ENCODE results near the gene SOHLH1. TPM values are rescaled to one million over a fixed set of nuclear protein-coding genes. Genes with fewer than 3 reads are reported as not detected.
"Not testable (repeated sequence)": the region's sequence is repeated elsewhere in the genome, so short reads cannot be mapped to it uniquely, and the experiment has no call there.

The SOHLH1 gene
- total RNA-seq, 1 donor from 2014 or later = not detected

DNA sequence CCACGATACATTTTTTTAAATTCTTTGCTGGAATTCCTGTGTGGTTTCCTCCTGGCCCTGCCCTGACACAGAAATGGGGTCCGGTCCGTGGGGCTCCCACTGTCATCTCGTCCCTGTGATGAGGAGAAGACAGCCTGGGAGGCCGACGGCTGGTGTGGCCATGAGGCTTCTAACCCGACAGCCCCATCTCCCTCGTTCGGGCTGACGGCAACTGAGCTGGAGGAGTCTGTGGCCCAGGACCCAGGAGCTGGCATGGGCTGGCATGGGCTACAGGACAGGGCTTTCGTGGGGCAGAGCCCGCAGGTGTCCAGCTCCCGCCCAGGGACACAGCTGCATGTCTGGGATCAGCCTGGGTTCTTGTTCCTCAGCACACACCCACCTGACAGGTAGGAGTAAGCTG, 22.4 kb downstream of the SOHLH1 start:
- no peak overlapping the region for H3K4me3 ChIP-seq
- H3K9me3 ChIP-seq = no peaks in the 10 kb centered on the region
- no peaks in the 10 kb centered on the region for H3K36me3 ChIP-seq
- DNase-seq (ENCODE audit: low spot score in 2 of 2) = no peak
- TF ChIP-seq, protein P1, sequence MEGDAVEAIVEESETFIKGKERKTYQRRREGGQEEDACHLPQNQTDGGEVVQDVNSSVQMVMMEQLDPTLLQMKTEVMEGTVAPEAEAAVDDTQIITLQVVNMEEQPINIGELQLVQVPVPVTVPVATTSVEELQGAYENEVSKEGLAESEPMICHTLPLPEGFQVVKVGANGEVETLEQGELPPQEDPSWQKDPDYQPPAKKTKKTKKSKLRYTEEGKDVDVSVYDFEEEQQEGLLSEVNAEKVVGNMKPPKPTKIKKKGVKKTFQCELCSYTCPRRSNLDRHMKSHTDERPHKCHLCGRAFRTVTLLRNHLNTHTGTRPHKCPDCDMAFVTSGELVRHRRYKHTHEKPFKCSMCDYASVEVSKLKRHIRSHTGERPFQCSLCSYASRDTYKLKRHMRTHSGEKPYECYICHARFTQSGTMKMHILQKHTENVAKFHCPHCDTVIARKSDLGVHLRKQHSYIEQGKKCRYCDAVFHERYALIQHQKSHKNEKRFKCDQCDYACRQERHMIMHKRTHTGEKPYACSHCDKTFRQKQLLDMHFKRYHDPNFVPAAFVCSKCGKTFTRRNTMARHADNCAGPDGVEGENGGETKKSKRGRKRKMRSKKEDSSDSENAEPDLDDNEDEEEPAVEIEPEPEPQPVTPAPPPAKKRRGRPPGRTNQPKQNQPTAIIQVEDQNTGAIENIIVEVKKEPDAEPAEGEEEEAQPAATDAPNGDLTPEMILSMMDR (IDR thresholded peaks at IDR 0.05) = no peak
- intact Hi-C loops (cut with DNase I) = no loop called here
- H3K27ac ChIP-seq = no peak overlapping the region
- no peaks in the 10 kb centered on the region for H3K27me3 ChIP-seq
- no peaks in the 10 kb centered on the region for H3K4me1 ChIP-seq

DNA sequence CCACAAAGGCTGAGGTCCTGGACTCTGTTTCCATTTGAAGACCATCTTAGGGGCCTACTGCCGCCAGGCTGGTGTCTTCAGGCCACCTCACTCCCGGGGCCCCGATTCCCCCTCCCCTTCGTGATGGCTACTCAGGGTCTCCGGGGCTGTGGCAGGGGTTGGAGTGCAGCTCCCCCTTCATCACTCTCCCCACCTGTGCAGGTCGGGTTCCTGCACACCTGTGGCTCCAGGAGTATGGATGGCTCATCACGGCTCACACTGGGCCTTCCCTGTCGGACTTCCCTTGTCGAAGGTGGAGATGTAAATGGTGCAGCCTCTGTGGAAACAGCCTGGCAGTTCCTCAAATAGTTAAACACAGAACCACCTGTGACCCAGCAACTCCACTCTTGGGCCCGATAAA, 24.3 kb downstream of the SOHLH1 start:
- DNase-seq (ENCODE audit: low spot score in 2 of 2) = no peak
- Histone ChIP-seq H3K9me3 (no peaks in the 10 kb centered on the region), H3K4me1 (no peaks in the 10 kb centered on the region), H3K36me3 (no peaks in the 10 kb centered on the region), H3K4me3 (no peak overlapping the region), H3K27me3 (no peaks in the 10 kb centered on the region), H3K27ac (no peak overlapping the region)
- TF ChIP-seq, protein P1 (IDR thresholded peaks at IDR 0.05) = no peak
- intact Hi-C loops (cut with DNase I) = no loop called here

DNA sequence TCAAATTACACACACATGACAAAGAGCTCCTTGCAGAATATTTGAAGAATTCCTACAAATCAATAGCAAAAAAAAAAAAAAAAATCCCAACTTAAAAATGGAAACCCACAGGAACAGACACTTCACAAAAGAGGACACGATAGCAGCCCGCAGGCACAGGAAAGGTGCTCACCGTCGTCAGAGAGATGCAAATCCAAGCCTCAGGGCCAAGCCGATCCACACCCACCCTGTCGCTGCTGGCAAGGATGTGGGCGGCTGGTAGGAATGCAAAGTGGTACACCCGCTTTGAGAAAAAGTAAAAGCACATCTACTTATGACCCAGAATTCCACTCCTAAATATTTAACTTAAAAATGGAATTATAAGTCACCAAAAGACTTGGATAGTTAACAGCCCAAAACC, 25.3 kb downstream of the SOHLH1 start:
- intact Hi-C loops (cut with DNase I) = no loop called here

DNA sequence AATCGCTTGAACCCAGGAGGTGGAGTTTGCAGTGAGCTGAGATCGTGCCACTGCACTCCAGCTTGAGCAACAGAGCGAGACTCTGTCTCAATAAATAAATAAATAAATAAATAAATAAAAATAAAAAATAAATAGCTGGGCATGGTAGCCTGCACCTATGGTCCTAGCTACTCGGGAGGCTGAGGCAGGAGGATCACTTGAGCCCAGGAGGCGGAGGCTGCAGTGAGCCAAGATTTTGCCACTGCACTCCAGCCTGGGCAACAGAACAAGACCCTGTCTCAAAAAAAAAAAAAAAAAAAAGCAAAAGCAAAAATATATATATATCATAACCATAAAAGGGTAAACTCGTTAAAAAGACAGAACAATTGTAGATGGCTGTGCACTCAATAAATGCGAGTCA, 26.5 kb downstream of the SOHLH1 start:
- H3K27me3 ChIP-seq; H3K4me1 ChIP-seq; DNase-seq (ENCODE audit: low spot score in 2 of 2); H3K4me3 ChIP-seq; intact Hi-C loops (cut with DNase I); H3K9me3 ChIP-seq; H3K27ac ChIP-seq; H3K36me3 ChIP-seq: not testable (repeated sequence)

More for the DNA sequence above, 25.3 kb downstream of the SOHLH1 start:
- no peaks in the 10 kb centered on the region for H3K4me1 ChIP-seq
- no peaks in the 10 kb centered on the region for H3K36me3 ChIP-seq
- no peak for DNase-seq (ENCODE audit: low spot score in 2 of 2)
- TF ChIP-seq, protein P1 (IDR thresholded peaks at IDR 0.05) = no peak
- no peaks in the 10 kb centered on the region for H3K9me3 ChIP-seq
- H3K27me3 ChIP-seq = no peaks in the 10 kb centered on the region
- H3K27ac ChIP-seq = no peak overlapping the region
- no peak overlapping the region for H3K4me3 ChIP-seq

DNA sequence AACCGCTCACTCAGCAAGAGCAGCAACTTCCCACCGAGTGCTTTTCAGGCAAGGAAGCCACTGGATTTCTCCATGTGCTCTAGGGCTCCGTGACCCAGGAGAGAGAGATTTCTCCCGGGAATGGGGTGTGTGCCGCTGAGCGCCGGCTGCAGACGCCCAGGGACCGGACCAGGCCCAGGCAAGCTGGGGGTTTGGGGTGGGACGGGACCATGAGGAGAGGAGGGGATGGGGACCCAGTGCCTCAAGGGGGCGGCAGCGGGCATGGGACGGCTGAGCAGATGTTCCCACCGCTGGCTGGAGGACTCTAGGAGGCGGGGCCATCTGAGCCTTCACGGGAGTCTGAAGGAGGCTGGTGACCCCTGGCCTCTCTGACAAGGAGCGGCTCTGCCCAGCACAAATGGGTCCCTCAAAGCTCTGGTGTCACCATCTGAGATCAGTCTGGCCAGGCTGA, 27.7 kb downstream of the SOHLH1 start:
- Histone ChIP-seq H3K27me3 (no peaks in the 10 kb centered on the region), H3K4me3 (no peak overlapping the region), H3K4me1 (no peaks in the 10 kb centered on the region), H3K9me3 (no peaks in the 10 kb centered on the region), H3K36me3 (no peaks in the 10 kb centered on the region), H3K27ac (no peak overlapping the region)
- TF ChIP-seq, protein P1 (IDR thresholded peaks at IDR 0.05) = no peak
- intact Hi-C loops (cut with DNase I) = no loop called here
- no peak for DNase-seq (ENCODE audit: low spot score in 2 of 2)

DNA sequence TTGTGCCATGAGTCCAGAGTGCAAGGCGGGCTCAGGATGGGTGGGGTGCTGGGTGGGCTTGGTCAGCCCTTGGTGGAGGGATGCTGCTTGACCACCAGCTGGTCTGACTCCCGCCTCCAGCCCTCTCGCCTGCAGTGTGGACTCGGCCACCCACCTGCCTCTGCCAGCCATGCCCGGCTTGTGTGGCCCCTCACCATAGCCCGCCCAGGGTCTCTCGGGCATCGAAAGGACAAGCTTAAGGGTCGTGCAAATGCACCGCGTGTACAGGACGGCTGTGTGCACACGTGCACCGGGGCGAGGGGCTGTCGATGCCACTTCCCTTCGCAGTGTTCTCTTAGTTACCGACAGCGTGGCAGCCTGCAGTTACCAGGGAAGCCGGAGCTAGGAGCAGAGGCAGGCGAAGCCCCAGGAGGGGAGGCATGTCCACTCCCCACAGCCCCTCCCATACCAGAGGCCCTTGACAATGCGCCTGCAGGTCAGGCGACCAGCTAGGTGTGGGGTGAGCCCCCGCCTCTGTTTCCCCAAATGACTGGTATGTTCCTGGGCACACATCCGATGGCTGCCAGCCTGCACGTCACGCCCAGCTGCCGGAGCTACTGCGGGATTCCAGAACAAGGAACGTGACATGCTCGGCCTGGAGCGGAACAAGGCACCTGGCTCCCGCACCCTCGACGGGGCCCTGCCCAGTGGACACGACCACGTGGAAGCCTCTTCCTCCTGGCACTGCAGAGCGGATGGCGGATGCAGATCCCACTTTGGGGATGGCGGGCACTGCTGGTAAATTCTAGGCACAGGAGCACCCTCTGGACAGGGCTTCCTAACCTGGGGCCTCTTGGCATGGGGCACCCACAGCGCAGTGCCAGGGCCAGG, 28.3 kb downstream of the SOHLH1 start:
- intact Hi-C loops (cut with DNase I) = no loop called here

More for the DNA sequence above, 28.3 kb downstream of the SOHLH1 start:
- Histone ChIP-seq H3K27ac (no peak overlapping the region), H3K4me1 (no peaks in the 10 kb centered on the region), H3K36me3 (no peaks in the 10 kb centered on the region), H3K9me3 (no peaks in the 10 kb centered on the region), H3K27me3 (no peaks in the 10 kb centered on the region), H3K4me3 (no peak overlapping the region)
- DNase-seq (ENCODE audit: low spot score in 2 of 2) = no peak
- TF ChIP-seq, protein P1 (IDR thresholded peaks at IDR 0.05) = no peak
